HEK293T (cell line): ENCODE results near the gene OPRM1.

ENCODE experiments used
- BHLHE40 ChIP-seq: fragments of 450-650 bp; IDR thresholded peaks from 2 replicates; pipeline ENCODE4 v1.6.1; 2016; ENCODE audit warnings: mild to moderate bottlenecking, moderate library complexity, borderline replicate concordance
- ELF4 ChIP-seq: fragments of 450-650 bp; IDR thresholded peaks from 2 replicates; pipeline ENCODE4 v1.6.1; 2017; ENCODE audit warnings: antibody characterized with exemption
- FOXA1 ChIP-seq: fragments of 450-650 bp; IDR thresholded peaks from 2 replicates; pipeline ENCODE4 v1.6.1; 2016; ENCODE audit warnings: mild to moderate bottlenecking
- FOXK2 ChIP-seq: fragments of 450-650 bp; IDR thresholded peaks from 2 replicates; pipeline ENCODE4 v1.6.1; 2016; ENCODE audit warnings: mild to moderate bottlenecking
- FOXM1 ChIP-seq: fragments of 450-650 bp; IDR thresholded peaks from 2 replicates; pipeline ENCODE4 v1.6.1; 2017; ENCODE audit warnings: mild to moderate bottlenecking, borderline replicate concordance
- HDGF ChIP-seq: fragments of 450-650 bp; IDR thresholded peaks from 2 replicates; pipeline ENCODE4 v1.6.1; 2017; ENCODE audit warnings: antibody characterized with exemption, borderline replicate concordance
- NFRKB ChIP-seq: fragments of 450-650 bp; IDR thresholded peaks from 2 replicates; pipeline ENCODE4 v1.6.1; 2016; ENCODE audit warnings: mild to moderate bottlenecking, moderate library complexity
- SP1 ChIP-seq: fragments of 450-650 bp; IDR thresholded peaks from 2 replicates; pipeline ENCODE4 v1.6.1; 2017
- SUZ12 ChIP-seq: fragments of 450-650 bp; IDR thresholded peaks from 2 replicates; pipeline ENCODE4 v1.6.1; 2016; ENCODE audit warnings: mild to moderate bottlenecking
- TARDBP ChIP-seq: fragments of 450-650 bp; IDR thresholded peaks from 2 replicates; pipeline ENCODE4 v1.6.1; 2016
- ZNF384 ChIP-seq: fragments of 450-650 bp; IDR thresholded peaks from 2 replicates; pipeline ENCODE4 v1.6.1; 2016
- TF ChIP-seq, protein P1 (sequence below): fragments of 450-650 bp; IDR thresholded peaks from 2 replicates; pipeline ENCODE4 v1.6.1; 2016

DNA sequence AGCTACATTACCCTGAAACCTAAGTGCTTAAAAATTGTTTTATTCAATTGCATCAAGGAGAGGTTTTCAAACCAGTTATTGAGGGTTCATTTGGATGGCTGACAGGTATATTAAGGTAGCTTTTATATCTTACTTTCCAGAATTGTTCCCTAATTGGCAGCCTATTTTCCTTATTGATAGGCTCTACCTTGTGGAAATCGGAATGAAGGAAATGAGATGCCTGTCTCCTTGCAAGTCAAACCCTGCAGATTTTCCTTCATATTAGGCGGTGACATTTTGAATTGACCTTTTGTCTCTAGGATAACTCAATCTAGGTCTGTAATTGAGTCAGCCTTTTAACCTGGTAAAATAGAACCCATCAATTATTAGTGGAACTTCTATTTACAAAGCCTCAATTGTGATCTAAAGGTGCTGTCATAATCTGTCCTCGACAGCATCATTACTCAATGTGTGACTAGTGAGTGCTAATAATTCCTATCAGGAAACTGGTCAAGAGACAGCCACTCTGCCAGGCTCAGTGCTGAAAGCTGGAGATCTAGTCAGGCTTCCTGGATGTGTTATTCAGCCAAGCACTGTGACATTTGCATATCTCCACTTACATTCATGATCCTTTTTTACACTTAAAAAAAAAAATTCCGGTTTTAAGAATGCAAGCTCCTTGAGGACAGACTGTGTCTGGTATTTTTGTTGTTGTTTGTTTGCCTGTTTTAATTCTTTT, 20.1 kb downstream of the OPRM1 start:
- no peak for TF ChIP-seq ELF4
- no peak for TF ChIP-seq SUZ12
- no peak for TF ChIP-seq SP1
- no peak for TF ChIP-seq TARDBP
- TF ChIP-seq, protein P1, sequence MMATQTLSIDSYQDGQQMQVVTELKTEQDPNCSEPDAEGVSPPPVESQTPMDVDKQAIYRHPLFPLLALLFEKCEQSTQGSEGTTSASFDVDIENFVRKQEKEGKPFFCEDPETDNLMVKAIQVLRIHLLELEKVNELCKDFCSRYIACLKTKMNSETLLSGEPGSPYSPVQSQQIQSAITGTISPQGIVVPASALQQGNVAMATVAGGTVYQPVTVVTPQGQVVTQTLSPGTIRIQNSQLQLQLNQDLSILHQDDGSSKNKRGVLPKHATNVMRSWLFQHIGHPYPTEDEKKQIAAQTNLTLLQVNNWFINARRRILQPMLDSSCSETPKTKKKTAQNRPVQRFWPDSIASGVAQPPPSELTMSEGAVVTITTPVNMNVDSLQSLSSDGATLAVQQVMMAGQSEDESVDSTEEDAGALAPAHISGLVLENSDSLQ: no peak
- TF ChIP-seq HDGF: no peak
- no peak for TF ChIP-seq FOXM1
- TF ChIP-seq NFRKB: no peak
- no peak for TF ChIP-seq FOXK2
- TF ChIP-seq BHLHE40: no peak
- TF ChIP-seq FOXA1: no peak
- TF ChIP-seq ZNF384: no peak
